GM18507 (cell line): Measurements from ENCODE around the gene CCM2.

ENCODE experiments used
- DNase-seq: peaks from one replicate; pipeline ENCODE4 v3.0.0; 2011; ENCODE audit warnings: low read depth; ENCODE audit not compliant: insufficient read length; ENCODE audit errors: extremely low spot score
- FAIRE-seq: peaks from 2 replicates; lab custom pipeline; 2011; peaks lifted over from hg19 to GRCh38; lab: Jason Lieb, UNC

CCM2 gene

DNA sequence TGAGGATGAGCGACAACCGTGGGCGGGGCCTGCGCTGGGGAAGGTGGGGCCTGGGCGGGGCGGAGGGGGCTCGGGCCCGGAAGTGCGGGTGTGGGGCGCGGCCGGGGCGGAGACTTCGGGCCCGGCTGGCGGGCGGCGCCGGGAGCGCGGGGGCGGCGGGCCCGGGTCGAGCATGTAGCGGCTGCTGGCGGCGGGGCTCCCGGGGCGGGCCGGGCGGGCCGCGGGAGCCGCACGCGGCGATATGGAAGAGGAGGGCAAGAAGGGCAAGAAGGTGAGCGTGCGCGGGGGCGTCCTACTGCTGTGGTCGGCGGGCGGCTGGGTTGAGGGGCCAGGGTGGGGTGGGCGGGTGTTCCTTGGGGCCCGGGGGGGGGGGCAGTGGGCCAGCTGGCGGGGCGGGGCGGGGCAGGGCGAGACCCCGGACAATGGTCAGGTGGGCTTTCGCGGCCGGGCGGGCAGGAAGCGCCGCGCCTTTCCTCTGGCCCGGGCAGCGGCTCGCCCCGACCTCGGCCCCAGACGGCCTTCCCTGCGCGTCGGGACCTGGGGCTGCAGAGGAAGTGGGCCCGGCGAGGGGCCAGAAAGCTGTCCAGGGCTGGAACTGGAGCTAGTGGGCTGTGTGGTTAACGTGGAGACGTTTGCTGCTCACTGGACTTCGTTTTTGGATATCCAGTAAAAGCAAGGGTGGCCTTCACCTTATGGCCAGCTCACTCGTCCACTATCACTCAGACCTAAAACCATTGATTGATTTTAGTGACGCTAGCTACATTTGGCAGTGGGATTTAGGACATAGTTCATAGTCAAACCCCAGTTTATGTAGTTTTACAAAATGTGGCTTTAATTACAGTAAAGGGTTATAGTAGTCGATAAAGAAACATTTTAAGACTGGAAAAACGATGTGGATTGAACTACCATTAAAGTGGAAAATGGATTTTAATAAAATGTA, at the start of gene CCM2:
CCM2 (plus strand) TSS at position 109 of the 940 bp plus-strand sequence; CDS start at position 242, 133 bp downstream.
- no peak for FAIRE-seq
- no peak for DNase-seq

GRCh38 chr7:44953156-44953555, 46.8 kb upstream of the CCM2 start:
- FAIRE-seq (no peak), DNase-seq (no peak)

DNA sequence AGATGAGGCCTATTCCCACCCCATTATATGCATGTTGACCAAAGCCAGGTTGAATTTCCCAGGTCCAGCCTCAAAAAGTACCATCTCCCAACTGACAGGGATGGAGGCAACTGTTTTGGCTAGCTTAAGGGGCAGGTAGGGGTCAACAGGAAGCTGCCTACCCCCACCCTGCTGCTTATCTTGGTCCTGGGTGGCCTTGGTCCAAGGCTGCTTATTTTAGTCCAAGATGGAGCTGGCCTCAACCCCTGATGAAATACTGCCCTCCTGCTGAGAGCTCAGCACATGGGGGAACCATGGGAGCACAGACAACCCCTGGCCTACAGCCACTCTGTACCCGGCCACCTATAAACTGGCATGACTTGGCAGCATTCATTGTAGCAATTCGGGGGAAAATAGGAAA, 44.3 kb upstream of the CCM2 start:
- FAIRE-seq (no peak), DNase-seq (no peak)

DNA sequence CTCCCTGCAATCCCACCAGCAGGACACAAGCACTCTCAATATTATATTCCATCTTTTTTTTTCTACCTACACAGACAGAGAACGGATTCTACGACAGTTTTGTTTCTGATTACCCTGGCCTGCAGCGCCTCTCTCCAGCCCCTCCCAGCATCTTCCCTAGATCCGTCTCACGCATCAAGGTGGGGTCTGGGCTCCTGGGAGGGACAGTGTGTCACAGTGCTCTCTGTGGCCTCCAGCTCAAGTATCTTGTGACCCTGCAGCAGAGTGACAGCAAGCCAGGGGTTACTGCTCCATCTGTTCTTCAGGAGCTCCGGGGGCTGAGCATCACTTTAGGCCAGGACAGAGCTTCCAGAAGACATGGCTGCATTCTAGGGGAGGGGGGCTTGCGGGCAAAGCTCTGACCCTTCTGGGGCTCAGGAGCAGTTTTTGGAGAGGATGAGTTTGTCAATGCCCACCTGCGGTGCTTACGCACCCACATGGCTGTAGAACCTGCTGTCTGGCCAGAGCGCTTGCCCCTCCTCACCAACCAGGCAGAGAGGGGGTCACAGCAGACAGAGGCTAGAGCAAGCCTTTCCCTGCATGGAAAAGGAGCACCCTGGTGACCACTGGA, 43.7 kb upstream of the CCM2 start:
- FAIRE-seq: no peak
- DNase-seq: no peak

GRCh38 chr7:44958645-44959344, 41.2 kb upstream of the CCM2 start:
- DNase-seq (no peak), FAIRE-seq (peak; percentile 73)

DNA sequence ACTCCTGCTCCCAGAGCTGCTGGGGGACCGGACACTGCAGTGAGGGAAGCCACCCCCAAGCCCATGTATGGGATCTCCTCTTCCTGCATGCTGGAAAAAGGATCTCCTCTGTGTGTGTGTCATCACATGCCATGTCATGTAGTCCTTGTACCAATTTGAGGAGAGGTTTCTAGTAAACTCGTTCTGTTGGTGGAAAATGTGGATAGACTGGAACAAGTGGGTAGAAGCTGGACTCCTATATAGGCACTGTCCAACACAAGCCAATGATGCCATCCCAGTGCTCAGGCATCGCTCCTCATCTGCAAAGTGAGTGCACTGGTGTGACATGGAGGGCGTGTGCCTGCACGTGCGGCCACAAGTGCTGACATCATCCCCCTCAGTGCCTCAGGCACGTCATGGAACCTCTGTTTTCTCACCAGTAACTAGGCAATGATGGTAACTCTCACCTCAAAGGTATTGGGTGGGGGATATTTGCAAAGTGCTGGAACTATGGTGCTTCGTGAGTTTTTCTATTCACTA, 40.5 kb upstream of the CCM2 start:
- FAIRE-seq (no peak), DNase-seq (no peak)

DNA sequence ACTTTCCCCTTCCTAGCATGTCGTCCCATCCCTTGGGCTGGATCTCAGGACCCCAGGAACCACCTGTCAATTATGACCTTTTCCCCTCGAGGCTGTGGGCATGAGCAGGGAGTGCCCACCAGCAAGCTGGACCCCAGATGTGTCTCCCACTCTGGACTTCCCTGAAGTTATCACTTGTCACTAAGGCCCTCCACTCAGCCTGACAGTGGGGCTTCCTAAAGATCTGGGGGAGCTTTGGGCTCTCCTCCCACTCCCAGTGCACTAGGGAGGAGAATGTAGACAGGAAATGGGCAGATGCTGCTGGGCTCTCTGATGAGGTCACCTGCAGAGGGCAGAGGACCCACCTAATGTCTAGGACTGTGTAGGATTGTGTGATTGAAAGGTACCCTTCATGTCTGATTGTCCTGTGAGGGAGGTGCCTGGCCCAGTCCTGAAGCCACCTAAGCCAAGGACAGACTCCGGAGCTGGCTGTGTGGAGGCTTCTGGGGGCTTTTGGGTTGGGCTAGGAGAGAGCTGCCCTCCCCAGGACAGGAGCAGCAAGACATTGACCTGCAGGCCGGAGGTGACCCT, 39.9 kb upstream of the CCM2 start:
- no peak for DNase-seq
- FAIRE-seq: no peak

DNA sequence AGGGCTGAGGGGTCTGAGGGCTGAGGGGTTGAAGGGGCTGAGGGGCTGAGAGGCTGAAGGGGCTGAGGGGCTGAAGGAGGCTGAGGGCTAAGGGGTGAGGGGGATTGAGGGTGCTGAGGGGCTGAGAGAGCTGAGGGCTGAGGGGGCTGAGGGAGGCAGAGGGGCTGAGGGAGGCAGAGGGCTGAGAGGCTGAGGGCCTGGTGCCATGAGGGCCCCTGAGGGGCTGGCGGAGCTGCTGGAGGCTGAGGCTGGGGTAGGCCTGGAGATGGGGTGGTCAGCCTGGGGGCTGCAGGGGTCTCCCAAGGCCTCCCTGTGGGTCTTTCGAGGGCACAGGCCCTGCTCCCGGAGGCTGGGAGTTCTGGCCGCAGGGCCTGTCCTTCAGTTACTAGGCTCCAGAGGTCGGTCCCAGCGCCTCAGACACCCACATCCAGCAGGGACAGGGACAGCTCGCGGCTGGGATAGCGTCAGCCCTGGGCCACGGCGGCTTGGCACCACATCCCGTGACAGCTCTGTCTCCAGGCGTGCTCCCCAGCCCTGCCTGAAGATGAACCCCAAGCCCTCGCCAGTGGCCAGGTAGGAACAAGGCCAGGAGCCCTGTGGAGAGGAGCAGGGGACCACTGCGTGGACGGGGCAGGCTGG, 38.0 kb upstream of the CCM2 start:
- FAIRE-seq (no peak), DNase-seq (no peak)

DNA sequence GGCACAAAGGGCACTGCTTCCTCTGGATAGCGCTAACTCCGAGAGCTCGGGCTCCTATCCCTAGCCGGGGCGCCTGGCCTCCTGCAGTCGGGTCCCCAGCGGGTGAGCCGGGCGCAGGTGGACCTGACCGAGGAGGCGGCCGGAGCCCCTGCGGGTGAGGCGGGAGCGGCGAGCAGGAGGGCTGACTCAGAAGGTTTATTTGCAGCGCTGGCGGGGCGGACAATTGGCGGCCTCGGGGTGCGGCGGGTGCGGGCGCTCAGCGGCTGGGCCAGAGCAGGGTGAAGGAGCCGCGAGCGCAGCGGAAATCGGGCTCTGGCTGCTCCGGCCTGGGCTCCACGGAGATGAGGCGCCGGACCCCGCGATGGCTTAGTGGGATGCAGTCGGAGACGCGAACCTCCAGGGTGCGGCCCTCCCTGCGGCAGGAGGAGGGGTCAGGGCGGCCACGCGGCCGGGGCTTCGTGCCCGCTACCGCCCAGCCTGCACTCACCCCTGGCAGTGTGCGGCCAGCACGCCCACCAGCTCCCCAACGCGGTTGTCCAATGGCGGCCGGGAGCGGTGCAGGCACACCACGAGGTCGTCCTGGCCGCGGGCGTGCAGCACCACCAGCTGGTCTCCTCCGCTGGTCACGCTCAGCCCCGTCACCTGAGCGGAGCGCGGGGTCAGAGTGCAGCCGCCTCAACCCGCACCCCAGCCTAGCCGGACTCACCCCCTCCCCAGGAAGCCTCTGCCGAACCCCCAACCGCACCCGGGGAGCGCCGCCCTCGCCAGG, 37.3 kb upstream of the CCM2 start:
- FAIRE-seq (no peak), DNase-seq (no peak)

DNA sequence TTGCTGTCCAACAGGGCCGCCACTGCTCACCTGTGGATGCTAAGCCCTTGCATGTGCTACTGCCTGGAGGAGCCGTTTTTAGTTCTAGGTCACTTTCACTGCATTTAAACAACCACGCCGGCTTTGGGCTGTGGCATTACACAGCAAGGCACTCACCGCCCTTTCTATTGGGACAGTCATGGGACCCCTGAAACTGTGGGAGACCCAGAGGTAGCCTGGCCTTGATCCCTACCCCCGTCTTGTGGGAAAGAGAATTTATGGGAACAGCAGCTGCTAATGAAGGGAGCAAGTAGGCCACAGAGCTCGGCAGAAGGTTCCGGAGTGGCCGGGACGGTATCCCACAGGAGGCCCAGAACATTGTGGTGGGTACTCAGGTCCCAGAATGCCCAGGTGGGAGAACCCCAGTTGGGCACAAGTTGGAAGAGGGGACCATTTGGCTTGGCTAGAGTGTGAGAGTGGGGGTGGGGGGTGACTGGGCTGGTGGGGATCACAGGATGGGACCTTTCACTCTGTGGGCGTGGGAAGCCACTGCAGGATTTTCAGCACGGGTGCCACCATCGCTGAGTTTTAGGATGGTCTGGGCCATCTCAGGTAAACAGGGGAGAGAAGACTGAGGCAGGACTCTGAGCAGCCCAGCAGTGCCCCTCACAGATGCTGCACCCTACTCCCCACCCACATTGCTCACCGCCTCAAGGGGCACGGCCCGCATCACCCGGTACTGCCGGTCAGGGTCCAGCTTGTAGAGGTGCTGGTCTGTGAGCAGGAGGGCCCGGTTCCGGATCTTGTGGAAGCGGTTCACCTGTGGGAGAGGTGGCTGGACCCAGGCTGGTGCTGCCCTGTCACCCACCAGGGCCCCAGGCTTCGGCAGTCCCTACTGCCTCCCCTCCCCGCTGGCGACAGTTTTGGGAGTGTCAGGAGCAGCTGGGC, 36.4 kb upstream of the CCM2 start:
- FAIRE-seq (no peak), DNase-seq (no peak)

GRCh38 chr7:44964384-44964830, 35.6 kb upstream of the CCM2 start:
- DNase-seq (no peak), FAIRE-seq (no peak)

DNA sequence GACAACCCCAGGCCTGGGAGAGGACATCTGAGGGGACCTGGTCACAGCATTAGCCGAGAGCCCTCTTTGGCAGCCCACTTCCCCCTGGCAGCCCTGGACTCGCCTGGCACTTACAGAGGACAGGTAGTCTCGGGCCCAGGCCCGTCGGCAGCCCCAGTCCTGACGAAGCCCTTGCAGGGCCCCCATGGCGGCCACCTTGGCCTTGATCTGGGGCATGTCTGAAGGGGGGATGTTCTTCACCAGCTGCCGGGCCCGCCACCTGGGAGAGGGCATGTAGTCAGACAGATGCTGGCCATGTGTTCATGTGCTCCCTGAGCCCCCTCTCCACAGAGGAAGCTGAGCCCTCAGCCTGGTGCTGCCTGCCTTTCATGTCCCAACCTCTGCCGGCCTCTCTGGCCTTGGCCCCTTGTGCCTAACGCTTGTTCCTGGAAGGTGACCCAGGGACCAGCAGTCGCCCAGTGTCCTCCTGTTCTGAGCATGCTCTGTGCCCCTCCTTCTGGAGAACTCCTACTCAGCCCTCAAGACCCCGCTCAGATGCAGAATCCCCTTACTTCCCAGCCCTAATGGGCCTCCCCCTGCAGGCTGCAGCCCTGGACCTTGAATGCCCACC, 35.1 kb upstream of the CCM2 start:
- FAIRE-seq (no peak), DNase-seq (no peak)

GRCh38 chr7:44965441-44965903, 34.5 kb upstream of the CCM2 start:
- DNase-seq (no peak), FAIRE-seq (no peak)

DNA sequence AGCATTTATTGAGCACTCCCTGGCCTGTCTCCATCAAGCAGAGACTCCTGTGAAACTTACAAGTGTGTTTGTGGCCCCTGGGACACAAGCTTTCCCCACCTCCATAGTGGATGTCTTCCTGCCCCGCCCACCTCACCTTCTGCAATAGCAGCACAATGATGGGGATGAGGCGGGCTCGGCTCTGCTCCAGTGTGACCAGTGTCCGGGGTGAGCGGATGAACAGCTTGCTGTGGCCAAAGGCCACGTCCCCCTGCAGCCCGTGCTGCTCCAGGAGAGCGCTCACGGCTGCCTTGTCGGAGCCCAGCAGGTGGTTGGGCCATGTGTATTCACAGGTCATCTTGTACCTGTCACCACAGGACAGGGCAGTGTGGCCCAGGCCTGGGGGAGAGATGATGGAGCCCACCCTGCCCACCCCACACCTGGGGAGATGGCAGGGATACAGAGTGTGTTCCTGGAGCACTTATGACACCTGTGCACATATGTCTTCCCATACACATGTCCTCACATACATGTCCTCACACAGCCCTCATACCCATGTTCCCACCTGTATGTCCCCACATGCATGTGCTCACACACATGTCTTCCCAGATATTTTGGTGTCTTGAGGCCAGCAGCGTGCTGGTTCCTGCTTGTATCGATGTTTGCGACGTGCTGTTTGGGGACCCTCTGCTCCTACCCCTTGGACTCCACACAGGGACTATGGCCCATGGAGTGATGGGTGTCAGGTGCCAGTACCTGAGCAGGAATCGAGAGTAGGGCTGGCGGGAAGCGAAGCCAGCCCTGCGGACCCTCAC, 33.9 kb upstream of the CCM2 start:
- DNase-seq: no peak
- FAIRE-seq: no peak

- no peak for DNase-seq
- FAIRE-seq: no peak
Measured at GRCh38 chr7:44966731-44967538, 33.1 kb upstream of the CCM2 start.
